Esophagus muscularis mucosa (tissue), 4 donors: ENCODE results near the gene SLC24A4. TPM values are rescaled to one million over a fixed set of nuclear protein-coding genes. Genes with fewer than 3 reads are reported as not detected.

Experiments used
- DNase-seq: peaks from one replicate; pipeline ENCODE4 v3.0.0-alpha.2; 2017; ENCODE audit errors: extremely low spot score
- H3K27ac ChIP-seq, 4 donors: fragments of 200-600 bp; sonication (generic); replicated peaks in 1 of 4; 1 replicate in 3 of 4; 2 replicates in 1 of 4; pipeline ENCODE4 v1.5.1; 2016 to 2019; ENCODE audit warnings: mild to moderate bottlenecking in 1 of 4
- H3K27me3 ChIP-seq, 4 donors: fragments of 200-600 bp; sonication (generic); one replicate each; pipeline versions ENCODE4 v1.5.1 to v1.6.0; 2016 to 2019
- H3K36me3 ChIP-seq, 4 donors: fragments of 200-600 bp; sonication (generic); one replicate each; pipeline ENCODE4 v1.5.1; 2016 to 2019
- H3K4me1 ChIP-seq, 4 donors: fragments of 200-600 bp; sonication (generic); one replicate each; pipeline ENCODE4 v1.5.1; 2016 to 2019
- H3K4me3 ChIP-seq, 4 donors: fragments of 200-600 bp; sonication (generic); 1 replicate in 2 of 4; 2 replicates in 2 of 4; pipeline ENCODE4 v1.5.1; 2016 to 2019; ENCODE audit warnings: mild to moderate bottlenecking in 4 of 4, moderate library complexity in 1 of 4
- H3K9me3 ChIP-seq, 4 donors: fragments of 200-600 bp; sonication (generic); 1 replicate in 3 of 4; 2 replicates in 1 of 4; pipeline ENCODE4 v1.5.1; 2016 to 2019
- CTCF ChIP-seq, 3 experiments: fragments of 200-600 bp in 2 of 3; fragments of 450-650 bp in 1 of 3; sonication (generic) in 2 of 3; IDR thresholded peaks; one replicate each; pipeline ENCODE4 v1.5.1; 2017 to 2019; ENCODE audit warnings: antibody characterized with exemption in 3 of 3, mild to moderate bottlenecking in 2 of 3, moderate library complexity in 1 of 3
- EP300 ChIP-seq: sonication (generic); formaldehyde crosslinking; IDR thresholded peaks from one replicate; pipeline ENCODE4 v1.6.1; 2017; ENCODE audit warnings: antibody characterized with exemption
- POLR2A ChIP-seq: fragments of 450-650 bp; IDR thresholded peaks from one replicate; pipeline ENCODE4 v1.6.1; 2017; ENCODE audit warnings: antibody characterized with exemption, moderate library complexity, mild to moderate bottlenecking, low read depth
- POLR2AphosphoS5 ChIP-seq, 2 donors: sonication (generic); formaldehyde crosslinking; IDR thresholded peaks; one replicate each; pipeline ENCODE4 v1.6.1; 2017; ENCODE audit warnings: antibody characterized with exemption in 2 of 2
- WGBS: methylation state at CpG from one replicate; pipeline ENCODE4 v1.1.5; 2018; 5-methylcytosine and 5-hydroxymethylcytosine counted together
- intact Hi-C: fragments of 100-400 bp; cut with DNase I; formaldehyde crosslinking; loops from one replicate; pipeline ENCODE4 v1.15.1; 2023
- total RNA-seq, 4 donors: library from RNA; depleted of rRNA; stranded (reverse); fragments of >200 nt; gene quantifications; one replicate each; pipeline versions ENCODE4 v1.1.0 to v1.2.1, GENCODE V29; 2016

Gene SLC24A4
- total RNA-seq, 4 donors from 2014 or later, result 1.7 to 2.9 (median 2.1) TPM

- TF ChIP-seq CTCF (IDR thresholded peaks at IDR 0.05) (no peak), EP300 (no peak), POLR2AphosphoS5 (IDR thresholded peaks at IDR 0.05) (no peak), POLR2A (no peak)
- Histone ChIP-seq H3K27me3 (peaks cover 0 to 30% (median 0%) of the 10 kb centered on the region in 4 donors), H3K27ac (no peak overlapping the region), H3K36me3 (no peaks in the 10 kb centered on the region), H3K4me1 (no peaks in the 10 kb centered on the region), H3K4me3 (no peak overlapping the region), H3K9me3 (no peaks in the 10 kb centered on the region)
- WGBS, result 51% methylated on average over 9 of the region's 9 CpGs
- no peak for DNase-seq
- intact Hi-C loops, result no loop called here
Observed at GRCh38 chr14:92352158-92352985, 29.4 kb downstream of the SLC24A4 start.

GRCh38 chr14:92353447-92353846 lies 30.5 kb downstream of the SLC24A4 start:
- peaks cover 0 to 30% (median 0%) of the 10 kb centered on the region in 4 donors for H3K27me3 ChIP-seq
- intact Hi-C loops, result no loop called here
- H3K27ac ChIP-seq, result no peak overlapping the region
- TF ChIP-seq POLR2AphosphoS5 (IDR thresholded peaks at IDR 0.05), result no peak
- H3K36me3 ChIP-seq, result no peaks in the 10 kb centered on the region
- no peak for DNase-seq
- no peaks in the 10 kb centered on the region for H3K9me3 ChIP-seq
- H3K4me3 ChIP-seq, result no peak overlapping the region
- H3K4me1 ChIP-seq, result no peaks in the 10 kb centered on the region
- WGBS, result 71% methylated on average over 3 of the region's 3 CpGs

- WGBS, result 44% methylated on average over 3 of the region's 3 CpGs
- TF ChIP-seq EP300 (no peak), CTCF (IDR thresholded peaks at IDR 0.05) (no peak)
- Histone ChIP-seq H3K36me3 (no peaks in the 10 kb centered on the region), H3K9me3 (no peaks in the 10 kb centered on the region), H3K4me3 (no peak overlapping the region), H3K4me1 (no peaks in the 10 kb centered on the region), H3K27ac (no peak overlapping the region), H3K27me3 (peaks cover 0 to 30% (median 0%) of the 10 kb centered on the region in 4 donors)
- intact Hi-C loops, result no loop called here
- no peak for DNase-seq
Observed at GRCh38 chr14:92356677-92357076, 33.7 kb downstream of the SLC24A4 start.

- intact Hi-C loops, result no loop called here
- 76% methylated on average over 13 of the region's 13 CpGs for WGBS
Observed at GRCh38 chr14:92360651-92361370, 37.8 kb downstream of the SLC24A4 start.

More at GRCh38 chr14:92360651-92361370, 37.8 kb downstream of the SLC24A4 start:
- Histone ChIP-seq H3K27ac (no peak overlapping the region), H3K9me3 (no peaks in the 10 kb centered on the region), H3K4me1 (no peaks in the 10 kb centered on the region), H3K27me3 (peaks cover 0 to 32% (median 0%) of the 10 kb centered on the region in 4 donors), H3K4me3 (no peak overlapping the region), H3K36me3 (no peaks in the 10 kb centered on the region)
- TF ChIP-seq POLR2AphosphoS5 (IDR thresholded peaks at IDR 0.05), result no peak
- no peak for TF ChIP-seq EP300
- no peak for TF ChIP-seq POLR2A
- TF ChIP-seq CTCF (IDR thresholded peaks at IDR 0.05), result no peak
- no peak for DNase-seq
